ENCODE measurements around the gene RABL3.

Gene RABL3

GRCh38 chr3:120773932-120774331, 31.6 kb upstream of the RABL3 start:
- no peak overlapping the region for H3K4me3 ChIP-seq (ENCODE audit: low read depth in 1 of 2, low read length in 2 of 2)
- no peak overlapping the region for H2AFZ ChIP-seq (ENCODE audit: low read depth, low read length)
- ATAC-seq (ENCODE audit: insufficient read depth, low read depth) (peak; percentile 64), DNase-seq (no peak)
- H4K20me1 ChIP-seq (ENCODE audit: insufficient read depth, low read length), result peaks cover 3% of the 10 kb centered on the region; the same call in 1 of the 2 replicates
- peaks cover 53% of the 10 kb centered on the region for H3K36me3 ChIP-seq (ENCODE audit: insufficient read depth, low read length)
- H3K9ac ChIP-seq (ENCODE audit: low read depth, low read length), result no peak overlapping the region
- H3K9me3 ChIP-seq (ENCODE audit: insufficient read depth, low read length, severe bottlenecking), result no peaks in the 10 kb centered on the region
- TF ChIP-seq CTCF (IDR thresholded peaks at IDR 0.05; ENCODE audit: borderline replicate concordance, extremely low read depth, low read length, poor library complexity, severe bottlenecking) (no peak), EZH2 (IDR thresholded peaks at IDR 0.05; ENCODE audit: borderline replicate concordance, low read depth, low read length, severe bottlenecking) (no peak)
- no peaks in the 10 kb centered on the region for H3K27me3 ChIP-seq (ENCODE audit: insufficient read depth, low read length, poor library complexity)
- peaks cover 9% of the 10 kb centered on the region; the same call in 1 of the 2 replicates for H3K79me2 ChIP-seq (ENCODE audit: insufficient read depth, low read length)
- no peak overlapping the region for H3K27ac ChIP-seq (ENCODE audit: low read length)
- H3K4me2 ChIP-seq (ENCODE audit: insufficient read depth, low read length), result no peak overlapping the region
- no peaks in the 10 kb centered on the region for H3K4me1 ChIP-seq (ENCODE audit: insufficient read depth, low read length)

- TF ChIP-seq CTCF (IDR thresholded peaks at IDR 0.05; ENCODE audit: borderline replicate concordance, extremely low read depth, low read length, poor library complexity, severe bottlenecking), result no peak
- TF ChIP-seq EZH2 (IDR thresholded peaks at IDR 0.05; ENCODE audit: borderline replicate concordance, low read depth, low read length, severe bottlenecking), result no peak
- H3K79me2 ChIP-seq (ENCODE audit: insufficient read depth, low read length), result peaks cover 19% of the 10 kb centered on the region; the same call in 1 of the 2 replicates
- H2AFZ ChIP-seq (ENCODE audit: low read depth, low read length), result no peak overlapping the region
- no peak overlapping the region for H3K4me3 ChIP-seq (ENCODE audit: low read depth in 1 of 2, low read length in 2 of 2)
- DNase-seq (no peak), ATAC-seq (ENCODE audit: insufficient read depth, low read depth) (no peak)
- no peaks in the 10 kb centered on the region for H3K4me1 ChIP-seq (ENCODE audit: insufficient read depth, low read length)
- peaks cover 7% of the 10 kb centered on the region; the same call in 1 of the 2 replicates for H4K20me1 ChIP-seq (ENCODE audit: insufficient read depth, low read length)
- no peaks in the 10 kb centered on the region for H3K9me3 ChIP-seq (ENCODE audit: insufficient read depth, low read length, severe bottlenecking)
- no peak overlapping the region for H3K27ac ChIP-seq (ENCODE audit: low read length)
- no peak overlapping the region for H3K9ac ChIP-seq (ENCODE audit: low read depth, low read length)
- peaks cover 51% of the 10 kb centered on the region for H3K36me3 ChIP-seq (ENCODE audit: insufficient read depth, low read length)
- no peak overlapping the region for H3K4me2 ChIP-seq (ENCODE audit: insufficient read depth, low read length)
- H3K27me3 ChIP-seq (ENCODE audit: insufficient read depth, low read length, poor library complexity), result no peaks in the 10 kb centered on the region
These were observed 29.8 kb upstream of the RABL3 start for GRCh38 chr3:120772081-120772480.

GRCh38 chr3:120770891-120771290, 28.6 kb upstream of the RABL3 start:
- no peak for ATAC-seq (ENCODE audit: insufficient read depth, low read depth)
- no peak overlapping the region for H3K27ac ChIP-seq (ENCODE audit: low read length)

More at GRCh38 chr3:120770891-120771290, 28.6 kb upstream of the RABL3 start:
- H3K9ac ChIP-seq (ENCODE audit: low read depth, low read length), result no peak overlapping the region
- H3K4me3 ChIP-seq (ENCODE audit: low read depth in 1 of 2, low read length in 2 of 2), result no peak overlapping the region
- no peak for DNase-seq
- no peaks in the 10 kb centered on the region for H3K4me1 ChIP-seq (ENCODE audit: insufficient read depth, low read length)
- TF ChIP-seq CTCF (IDR thresholded peaks at IDR 0.05; ENCODE audit: borderline replicate concordance, extremely low read depth, low read length, poor library complexity, severe bottlenecking) (no peak), EZH2 (IDR thresholded peaks at IDR 0.05; ENCODE audit: borderline replicate concordance, low read depth, low read length, severe bottlenecking) (no peak)
- H3K36me3 ChIP-seq (ENCODE audit: insufficient read depth, low read length), result peaks cover 40% of the 10 kb centered on the region
- H2AFZ ChIP-seq (ENCODE audit: low read depth, low read length), result no peak overlapping the region
- H3K9me3 ChIP-seq (ENCODE audit: insufficient read depth, low read length, severe bottlenecking), result no peaks in the 10 kb centered on the region
- no peak overlapping the region for H3K4me2 ChIP-seq (ENCODE audit: insufficient read depth, low read length)
- H3K79me2 ChIP-seq (ENCODE audit: insufficient read depth, low read length), result peaks cover 29% of the 10 kb centered on the region
- peaks cover 8% of the 10 kb centered on the region; the same call in 1 of the 2 replicates for H4K20me1 ChIP-seq (ENCODE audit: insufficient read depth, low read length)
- no peaks in the 10 kb centered on the region for H3K27me3 ChIP-seq (ENCODE audit: insufficient read depth, low read length, poor library complexity)

All from DND-41 (cell line).